Measurements from ENCODE around the gene SENP3. TPM values are rescaled to one million over a fixed set of nuclear protein-coding genes. Genes with fewer than 3 reads are reported as not detected.

SENP3 gene
- total and polyA plus RNA-seq, 2 of the 13 experiments (the other 11 are each of a cell fraction or from before 2014, with no cell fraction given) = 55.8 to 75.4 TPM

DNA sequence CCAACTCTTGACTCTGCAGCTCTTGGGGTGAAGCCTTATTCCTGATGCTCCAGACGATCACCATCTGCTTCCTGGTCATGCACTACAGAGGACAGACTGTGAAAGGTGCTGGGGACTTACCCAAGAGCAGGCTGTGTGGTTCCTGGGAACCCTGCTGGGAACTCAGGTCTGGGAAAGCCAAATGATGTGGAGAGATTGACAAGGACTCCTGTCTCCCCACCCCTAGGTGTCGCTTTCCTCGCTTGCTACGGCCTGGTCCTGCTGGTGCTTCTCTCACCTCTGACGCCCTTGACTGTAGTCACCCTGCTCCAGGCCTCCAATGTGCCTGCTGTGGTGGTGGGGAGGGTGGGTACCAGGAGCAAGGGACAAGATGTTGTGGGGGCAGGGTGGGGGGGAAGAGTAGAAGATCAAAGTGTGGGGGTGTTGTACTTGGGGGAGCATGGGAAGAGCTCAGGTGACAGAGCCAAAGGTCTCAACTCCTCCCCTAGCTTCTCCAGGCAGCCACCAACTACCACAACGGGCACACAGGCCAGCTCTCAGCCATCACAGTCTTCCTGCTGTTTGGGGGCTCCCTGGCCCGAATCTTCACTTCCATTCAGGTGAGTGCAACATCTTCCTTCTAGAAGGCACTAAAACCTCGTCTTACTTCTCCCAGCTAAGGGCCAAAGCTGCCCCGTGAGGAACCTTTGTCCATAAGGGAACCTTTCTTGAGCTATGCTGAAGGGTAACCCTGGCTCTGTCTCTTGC lies 25.1 kb downstream of the SENP3 start:
- in situ Hi-C loops (cut with HindIII; ENCODE audit: extremely low pct_ligation_motif_present, low pct_unique_long_range_greater_than_20kb) = loop anchor here (5.0 kb wide), 1 partner anchor 100 kb away; the partner anchor contains the start of genes TP53 and WRAP53
- ATAC-seq (peak; percentile 32), FAIRE-seq (peak; percentile 66), DNase-seq (ENCODE audit: low spot score) (peak; percentile 62)
- Histone ChIP-seq H3K4me1 (ENCODE audit: insufficient read depth, low read length) (peaks cover 28% of the 10 kb centered on the region), H4K20me1 (ENCODE audit: insufficient read depth, low read length) (no peaks in the 10 kb centered on the region), H3K4me2 (ENCODE audit: low read depth, low read length) (no peak overlapping the region), H3K4me3 (replicated peaks in 1 of 3; ENCODE audit: insufficient read depth in 1 of 3, low read depth in 2 of 3, low read length in 3 of 3) (no peak overlapping the region), H2AFZ (ENCODE audit: low read length) (no peak overlapping the region), H3K36me3 (replicated peaks in 1 of 2; ENCODE audit: control insufficient read depth in 1 of 2, insufficient read depth in 2 of 2, low read length in 2 of 2) (peaks cover 8 to 29% of the 10 kb centered on the region in 2 experiments), H3K27ac (ENCODE audit: extremely low read length, insufficient read depth, low read length) (no peak overlapping the region), H3K9me3 (ENCODE audit: low read length) (no peaks in the 10 kb centered on the region), H3K79me2 (ENCODE audit: insufficient read depth, low read length) (peaks cover 15% of the 10 kb centered on the region), H3K27me3 (ENCODE audit: control insufficient read depth in 1 of 2, insufficient read depth in 2 of 2, low read length in 2 of 2) (no peaks in the 10 kb centered on the region; a peak in 1 of 5 replicates), H3K9ac (ENCODE audit: insufficient read depth, low read depth, low read length) (no peak overlapping the region)
- intact Hi-C loops (cut with micrococcal nuclease; ENCODE audit: unreplicated experiment) = loop anchor here (1.0 kb wide), 1 partner anchor 86 kb away; no protein-coding TSS in a partner anchor
- ChIA-PET POLR2A (interaction anchor here (0.6 to 4.5 kb wide), 4 partner anchors 26 to 100 kb away, joined by 3 to 89 read pairs (median 6); partner anchors contain the start of genes ATP1B2, SAT2, TP53 and WRAP53), CTCF (ENCODE audit: low intra/inter-chr PET ratio, low total read pairs) (interaction anchor here (0.9 to 1.5 kb wide), 3 partner anchors 46 to 101 kb away, joined by 3 to 7 read pairs (median 3); partner anchors contain the start of genes TP53 and WRAP53)
- BruUV-seq (replicated peaks) = no TSS peak
- 64% methylated on average over 9 of the region's 9 CpGs for WGBS (ENCODE audit: low lambda C conversion rate)
- TF ChIP-seq SMC3 (IDR thresholded peaks at IDR 0.05; ENCODE audit: low read length) = peak; percentile 67
- TF ChIP-seq ZNF382 (CRISPR knock-in tag; IDR thresholded peaks at IDR 0.05; ENCODE audit: borderline replicate concordance) = no peak
- peak; percentile 35; the same call in 1 of the 2 replicates for TF ChIP-seq ZFY (CRISPR knock-in tag; IDR thresholded peaks at IDR 0.05)
- TF ChIP-seq SALL1 (CRISPR knock-in tag; IDR thresholded peaks at IDR 0.05) = peak; percentile 41; the same call in 1 of the 2 replicates
- TF ChIP-seq HMGXB4 (CRISPR knock-in tag; IDR thresholded peaks at IDR 0.05; ENCODE audit: borderline replicate concordance in 1 of 2, low read depth in 1 of 2) = peak in 1 of 2 experiments; percentile 60; a peak in 1 of 4 replicates
- peak; percentile 73 for TF ChIP-seq CTCF (CRISPR knock-in tag; IDR thresholded peaks at IDR 0.05)
- TF ChIP-seq, protein P1, sequence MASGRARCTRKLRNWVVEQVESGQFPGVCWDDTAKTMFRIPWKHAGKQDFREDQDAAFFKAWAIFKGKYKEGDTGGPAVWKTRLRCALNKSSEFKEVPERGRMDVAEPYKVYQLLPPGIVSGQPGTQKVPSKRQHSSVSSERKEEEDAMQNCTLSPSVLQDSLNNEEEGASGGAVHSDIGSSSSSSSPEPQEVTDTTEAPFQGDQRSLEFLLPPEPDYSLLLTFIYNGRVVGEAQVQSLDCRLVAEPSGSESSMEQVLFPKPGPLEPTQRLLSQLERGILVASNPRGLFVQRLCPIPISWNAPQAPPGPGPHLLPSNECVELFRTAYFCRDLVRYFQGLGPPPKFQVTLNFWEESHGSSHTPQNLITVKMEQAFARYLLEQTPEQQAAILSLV (CRISPR knock-in tag; IDR thresholded peaks at IDR 0.05; ENCODE audit: borderline replicate concordance) = no peak
- TF ChIP-seq, protein P2, sequence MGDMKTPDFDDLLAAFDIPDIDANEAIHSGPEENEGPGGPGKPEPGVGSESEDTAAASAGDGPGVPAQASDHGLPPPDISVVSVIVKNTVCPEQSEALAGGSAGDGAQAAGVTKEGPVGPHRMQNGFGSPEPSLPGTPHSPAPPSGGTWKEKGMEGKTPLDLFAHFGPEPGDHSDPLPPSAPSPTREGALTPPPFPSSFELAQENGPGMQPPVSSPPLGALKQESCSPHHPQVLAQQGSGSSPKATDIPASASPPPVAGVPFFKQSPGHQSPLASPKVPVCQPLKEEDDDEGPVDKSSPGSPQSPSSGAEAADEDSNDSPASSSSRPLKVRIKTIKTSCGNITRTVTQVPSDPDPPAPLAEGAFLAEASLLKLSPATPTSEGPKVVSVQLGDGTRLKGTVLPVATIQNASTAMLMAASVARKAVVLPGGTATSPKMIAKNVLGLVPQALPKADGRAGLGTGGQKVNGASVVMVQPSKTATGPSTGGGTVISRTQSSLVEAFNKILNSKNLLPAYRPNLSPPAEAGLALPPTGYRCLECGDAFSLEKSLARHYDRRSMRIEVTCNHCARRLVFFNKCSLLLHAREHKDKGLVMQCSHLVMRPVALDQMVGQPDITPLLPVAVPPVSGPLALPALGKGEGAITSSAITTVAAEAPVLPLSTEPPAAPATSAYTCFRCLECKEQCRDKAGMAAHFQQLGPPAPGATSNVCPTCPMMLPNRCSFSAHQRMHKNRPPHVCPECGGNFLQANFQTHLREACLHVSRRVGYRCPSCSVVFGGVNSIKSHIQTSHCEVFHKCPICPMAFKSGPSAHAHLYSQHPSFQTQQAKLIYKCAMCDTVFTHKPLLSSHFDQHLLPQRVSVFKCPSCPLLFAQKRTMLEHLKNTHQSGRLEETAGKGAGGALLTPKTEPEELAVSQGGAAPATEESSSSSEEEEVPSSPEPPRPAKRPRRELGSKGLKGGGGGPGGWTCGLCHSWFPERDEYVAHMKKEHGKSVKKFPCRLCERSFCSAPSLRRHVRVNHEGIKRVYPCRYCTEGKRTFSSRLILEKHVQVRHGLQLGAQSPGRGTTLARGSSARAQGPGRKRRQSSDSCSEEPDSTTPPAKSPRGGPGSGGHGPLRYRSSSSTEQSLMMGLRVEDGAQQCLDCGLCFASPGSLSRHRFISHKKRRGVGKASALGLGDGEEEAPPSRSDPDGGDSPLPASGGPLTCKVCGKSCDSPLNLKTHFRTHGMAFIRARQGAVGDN (CRISPR knock-in tag; IDR thresholded peaks at IDR 0.05) = peak; percentile 39; the same call in 1 of the 2 replicates
- TF ChIP-seq SAP130 (CRISPR knock-in tag; IDR thresholded peaks at IDR 0.05; ENCODE audit: low read depth) = peak; percentile 43; the same call in 1 of the 2 replicates
- 0 out of 2 replicates have a peak, but pooled peaks have one; percentile 44 for TF ChIP-seq MEIS2 (CRISPR knock-in tag; IDR thresholded peaks at IDR 0.05)
- no peak for TF ChIP-seq TBL1XR1 (IDR thresholded peaks at IDR 0.05; ENCODE audit: borderline replicate concordance, low read length, partially characterized antibody)
